Measurements from ENCODE around the gene CFAP54. TPM values are rescaled to one million over a fixed set of nuclear protein-coding genes. Genes with fewer than 3 reads are reported as not detected.

Gene CFAP54
- total and polyA plus RNA-seq, 2 of the 4 experiments (the other 2 are of a cell fraction) = 0.18 to 0.41 TPM

DNA sequence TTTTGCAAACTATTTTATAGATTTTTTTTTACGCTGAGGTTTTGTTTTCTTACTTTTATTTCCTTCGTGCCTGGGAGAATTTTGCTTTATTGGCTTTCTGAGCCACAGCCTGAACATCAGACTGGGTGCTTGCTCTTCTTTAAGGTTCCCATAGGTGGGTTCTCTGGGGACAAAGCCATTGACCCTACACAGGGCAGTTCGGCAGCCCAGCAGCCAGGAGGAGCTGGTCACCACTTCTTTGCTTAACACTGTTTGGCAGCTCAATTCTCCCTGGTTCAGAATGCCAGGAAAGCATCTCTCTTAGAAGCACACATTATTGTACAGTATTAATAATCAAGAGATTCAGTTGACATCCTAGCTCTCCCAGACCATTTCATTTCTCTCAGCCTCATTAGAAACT lies 276.9 kb downstream of the CFAP54 start:
- ChIA-PET CTCF (no interaction called here), POLR2A (ENCODE audit: unreplicated experiment) (no interaction called here)
- no peaks in the 10 kb centered on the region; the same call in 1 of the 2 replicates for H3K9me1 ChIP-seq (ENCODE audit: insufficient read depth, low read length)
- H3K4me2 ChIP-seq (ENCODE audit: low read depth, low read length) = no peak overlapping the region
- intact Hi-C loops (cut with micrococcal nuclease) = no loop called here
- H3K4me1 ChIP-seq (ENCODE audit: control insufficient read depth, insufficient read depth, low read length) = no peaks in the 10 kb centered on the region
- no peak overlapping the region for H4K8ac ChIP-seq (ENCODE audit: low read depth in 2 of 2, low read length in 2 of 2)
- no peaks in the 10 kb centered on the region for H4K20me1 ChIP-seq (ENCODE audit: insufficient read depth, low read length)
- in situ Hi-C loops (cut with MboI; ENCODE audit: low sequenced_read_pairs) = no loop called here
- no peak overlapping the region for H2BK120ac ChIP-seq (ENCODE audit: low read depth, low read length)
- H3K18ac ChIP-seq (ENCODE audit: low read depth, low read length) = no peak overlapping the region
- H3K27me3 ChIP-seq (ENCODE audit: control insufficient read depth, insufficient read depth, low read length) = no peaks in the 10 kb centered on the region
- BruUV-seq (replicated peaks) = no TSS peak
- no peak overlapping the region for H4K5ac ChIP-seq (ENCODE audit: low read depth, low read length)
- H2BK5ac ChIP-seq (ENCODE audit: low read depth, low read length, poor library complexity, severe bottlenecking) = no peak overlapping the region
- TF ChIP-seq, protein P1, sequence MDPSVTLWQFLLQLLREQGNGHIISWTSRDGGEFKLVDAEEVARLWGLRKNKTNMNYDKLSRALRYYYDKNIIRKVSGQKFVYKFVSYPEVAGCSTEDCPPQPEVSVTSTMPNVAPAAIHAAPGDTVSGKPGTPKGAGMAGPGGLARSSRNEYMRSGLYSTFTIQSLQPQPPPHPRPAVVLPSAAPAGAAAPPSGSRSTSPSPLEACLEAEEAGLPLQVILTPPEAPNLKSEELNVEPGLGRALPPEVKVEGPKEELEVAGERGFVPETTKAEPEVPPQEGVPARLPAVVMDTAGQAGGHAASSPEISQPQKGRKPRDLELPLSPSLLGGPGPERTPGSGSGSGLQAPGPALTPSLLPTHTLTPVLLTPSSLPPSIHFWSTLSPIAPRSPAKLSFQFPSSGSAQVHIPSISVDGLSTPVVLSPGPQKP (IDR thresholded peaks at IDR 0.05; ENCODE audit: borderline replicate concordance, low read depth, low read length) = no peak
- TF ChIP-seq NFE2L2 (IDR thresholded peaks at IDR 0.05; ENCODE audit: low read depth, low read length) (no peak), RAD21 (IDR thresholded peaks at IDR 0.05; ENCODE audit: low read length) (peak; percentile 44), RFX5 (IDR thresholded peaks at IDR 0.05; ENCODE audit: low read depth, low read length) (no peak), MAFK (IDR thresholded peaks at IDR 0.05; ENCODE audit: low read depth, low read length) (no peak), CEBPB (IDR thresholded peaks at IDR 0.05; ENCODE audit: low read depth, low read length) (no peak), BHLHE40 (IDR thresholded peaks at IDR 0.05; ENCODE audit: low read depth, low read length) (no peak), RCOR1 (IDR thresholded peaks at IDR 0.05; ENCODE audit: insufficient replicate concordance, low read length) (no peak), FOS (IDR thresholded peaks at IDR 0.05; ENCODE audit: low read depth, low read length) (no peak), CHD1 (IDR thresholded peaks at IDR 0.05; ENCODE audit: low read depth, low read length) (no peak), POLR2A (IDR thresholded peaks at IDR 0.05; ENCODE audit: low read depth, low read length) (no peak), SMC3 (IDR thresholded peaks at IDR 0.05; ENCODE audit: low read depth, low read length) (peak; percentile 31; the same call in 1 of the 2 replicates), MXI1 (IDR thresholded peaks at IDR 0.05; ENCODE audit: borderline replicate concordance, low read depth, low read length) (no peak)
- TF ChIP-seq, protein P2, sequence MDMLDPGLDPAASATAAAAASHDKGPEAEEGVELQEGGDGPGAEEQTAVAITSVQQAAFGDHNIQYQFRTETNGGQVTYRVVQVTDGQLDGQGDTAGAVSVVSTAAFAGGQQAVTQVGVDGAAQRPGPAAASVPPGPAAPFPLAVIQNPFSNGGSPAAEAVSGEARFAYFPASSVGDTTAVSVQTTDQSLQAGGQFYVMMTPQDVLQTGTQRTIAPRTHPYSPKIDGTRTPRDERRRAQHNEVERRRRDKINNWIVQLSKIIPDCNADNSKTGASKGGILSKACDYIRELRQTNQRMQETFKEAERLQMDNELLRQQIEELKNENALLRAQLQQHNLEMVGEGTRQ (IDR thresholded peaks at IDR 0.05; ENCODE audit: low read depth, low read length) = no peak
- TF ChIP-seq, protein P3, sequence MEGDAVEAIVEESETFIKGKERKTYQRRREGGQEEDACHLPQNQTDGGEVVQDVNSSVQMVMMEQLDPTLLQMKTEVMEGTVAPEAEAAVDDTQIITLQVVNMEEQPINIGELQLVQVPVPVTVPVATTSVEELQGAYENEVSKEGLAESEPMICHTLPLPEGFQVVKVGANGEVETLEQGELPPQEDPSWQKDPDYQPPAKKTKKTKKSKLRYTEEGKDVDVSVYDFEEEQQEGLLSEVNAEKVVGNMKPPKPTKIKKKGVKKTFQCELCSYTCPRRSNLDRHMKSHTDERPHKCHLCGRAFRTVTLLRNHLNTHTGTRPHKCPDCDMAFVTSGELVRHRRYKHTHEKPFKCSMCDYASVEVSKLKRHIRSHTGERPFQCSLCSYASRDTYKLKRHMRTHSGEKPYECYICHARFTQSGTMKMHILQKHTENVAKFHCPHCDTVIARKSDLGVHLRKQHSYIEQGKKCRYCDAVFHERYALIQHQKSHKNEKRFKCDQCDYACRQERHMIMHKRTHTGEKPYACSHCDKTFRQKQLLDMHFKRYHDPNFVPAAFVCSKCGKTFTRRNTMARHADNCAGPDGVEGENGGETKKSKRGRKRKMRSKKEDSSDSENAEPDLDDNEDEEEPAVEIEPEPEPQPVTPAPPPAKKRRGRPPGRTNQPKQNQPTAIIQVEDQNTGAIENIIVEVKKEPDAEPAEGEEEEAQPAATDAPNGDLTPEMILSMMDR (conservative IDR thresholded peaks at IDR 0.05; ENCODE audit: low read depth, low read length) = peak; percentile 38
- no peak overlapping the region for H3K9ac ChIP-seq (ENCODE audit: low read depth, low read length)
- H3K9me3 ChIP-seq (ENCODE audit: control insufficient read depth, insufficient read depth, low read length) = no peaks in the 10 kb centered on the region
- no peak overlapping the region for H2BK20ac ChIP-seq (ENCODE audit: low read depth, low read length)
- H3K4ac ChIP-seq (ENCODE audit: low read depth, low read length) = no peak overlapping the region
- DNase-seq (peak; percentile 3), ATAC-seq (ENCODE audit: low read depth) (no peak)
- dilution Hi-C loops (cut with HindIII; ENCODE audit: low sequenced_read_pairs, unreplicated experiment) = no loop called here
- no peak overlapping the region for H2BK15ac ChIP-seq (ENCODE audit: low read depth, low read length)
- H3K27ac ChIP-seq (ENCODE audit: insufficient read depth, low read length) = no peak overlapping the region
- no peaks in the 10 kb centered on the region for H3K36me3 ChIP-seq (ENCODE audit: control insufficient read depth, insufficient read depth, low read length)
- no peak overlapping the region for H3K56ac ChIP-seq (ENCODE audit: extremely low read depth, insufficient read depth, low read length)
- H3K14ac ChIP-seq (replicated peaks; ENCODE audit: low read depth, low read length) = no peak overlapping the region
- no CpG with 5 or more reads among the region's 3 CpGs for WGBS, 2 experiments (ENCODE audit: extremely low coverage in 2 of 2, insufficient read length in 1 of 2)
- no peak overlapping the region for H4K91ac ChIP-seq (ENCODE audit: insufficient read depth, low read depth, low read length)
- H3K79me1 ChIP-seq (ENCODE audit: low read depth in 1 of 2, low read length in 2 of 2) = no peaks in the 10 kb centered on the region
- H2AK9ac ChIP-seq (replicated peaks; ENCODE audit: low read depth, low read length, poor library complexity) = no peak overlapping the region
- H3K23ac ChIP-seq (ENCODE audit: low read depth, low read length) = no peak overlapping the region
- no peak overlapping the region for H2AK5ac ChIP-seq (ENCODE audit: low read depth, low read length)
- no peak overlapping the region for H3K4me3 ChIP-seq (ENCODE audit: insufficient read depth, low read depth, low read length)
- H2AFZ ChIP-seq (replicated peaks; ENCODE audit: low read length, poor library complexity) = no peak overlapping the region

Measured in IMR-90 (cell line).